ENCODE results near the gene FNDC3B. TPM values are rescaled to one million over a fixed set of nuclear protein-coding genes. Genes with fewer than 3 reads are reported as not detected.
"Not testable (repeated sequence)": the region's sequence is repeated elsewhere in the genome, so short reads cannot be mapped to it uniquely, and the experiment has no call there.

FNDC3B gene
- total and polyA plus RNA-seq, 9 donors, result 22.1 to 198 (median 108) TPM

- no peaks in the 10 kb centered on the region for H3K36me3 ChIP-seq
These were observed 213.8 kb downstream of the FNDC3B start for GRCh38 chr3:172253200-172253599.

GRCh38 chr3:172254542-172254941, 215.2 kb downstream of the FNDC3B start:
- no peaks in the 10 kb centered on the region for H3K27me3 ChIP-seq
- TF ChIP-seq CTCF (IDR thresholded peaks at IDR 0.05) (no peak), POLR2A (IDR thresholded peaks at IDR 0.05) (no peak), EP300 (IDR thresholded peaks at IDR 0.05) (no peak)
- no peaks in the 10 kb centered on the region for H3K36me3 ChIP-seq
- DNase-seq, result no peak
- H3K9me3 ChIP-seq, result no peaks in the 10 kb centered on the region
- peaks cover 18% of the 10 kb centered on the region for H3K4me1 ChIP-seq (ENCODE audit: insufficient read depth)
- intact Hi-C loops (cut with DNase I), result no loop called here
- H3K4me3 ChIP-seq, result no peak overlapping the region
- 94 to 100% (median 98%) methylated on average over 1 of the region's 1 CpG for WGBS, 3 donors
- H3K27ac ChIP-seq, result no peak overlapping the region

More at GRCh38 chr3:172253200-172253599, 213.8 kb downstream of the FNDC3B start:
- Histone ChIP-seq H3K4me3 (no peak overlapping the region), H3K27me3 (no peaks in the 10 kb centered on the region), H3K9me3 (no peaks in the 10 kb centered on the region), H3K4me1 (ENCODE audit: insufficient read depth) (peaks cover 16% of the 10 kb centered on the region), H3K27ac (no peak overlapping the region)
- 53 to 67% (median 63%) methylated on average over 5 of the region's 5 CpGs for WGBS, 3 donors
- intact Hi-C loops (cut with DNase I), result no loop called here
- DNase-seq, result no peak
- TF ChIP-seq CTCF (IDR thresholded peaks at IDR 0.05) (no peak), POLR2A (IDR thresholded peaks at IDR 0.05) (no peak), EP300 (IDR thresholded peaks at IDR 0.05) (no peak)

- H3K9me3 ChIP-seq, H3K36me3 ChIP-seq, H3K27me3 ChIP-seq, H3K4me3 ChIP-seq: not testable (repeated sequence)
- DNase-seq, result peak in 1 of 5 donors; percentile 29
- 88 to 91% (median 89%) methylated on average over 10 of the region's 10 CpGs for WGBS, 3 donors
- intact Hi-C loops (cut with DNase I), result loop anchor here in 1 of 4 donors (5.0 kb wide), 1 partner anchor 1898 kb away; the partner anchor contains the start of gene SKIL
- Histone ChIP-seq H3K27ac (peak overlapping the region; percentile 56 to 82), H3K4me1 (ENCODE audit: insufficient read depth) (peaks cover 20% of the 10 kb centered on the region)
These were observed 215.9 kb downstream of the FNDC3B start for GRCh38 chr3:172255321-172255720.

- H3K36me3 ChIP-seq, result no peaks in the 10 kb centered on the region
- WGBS, 3 donors, result 44 to 53% (median 44%) methylated on average over 2 of the region's 2 CpGs
- intact Hi-C loops (cut with DNase I), result loop anchor here in 1 of 4 donors (5.0 kb wide), 1 partner anchor 1899 kb away; the partner anchor contains the start of gene SKIL
- DNase-seq, result peak; percentile 50 to 80 (median 60)
- H3K4me3 ChIP-seq, result no peak overlapping the region
- H3K27ac ChIP-seq, result peak overlapping the region; percentile 56 to 82
- no peaks in the 10 kb centered on the region for H3K27me3 ChIP-seq
- TF ChIP-seq EP300 (IDR thresholded peaks at IDR 0.05) (no peak), CTCF (IDR thresholded peaks at IDR 0.05) (no peak), POLR2A (IDR thresholded peaks at IDR 0.05) (no peak)
- H3K9me3 ChIP-seq, result no peaks in the 10 kb centered on the region
- peaks cover 28% of the 10 kb centered on the region for H3K4me1 ChIP-seq (ENCODE audit: insufficient read depth)
These were observed 216.8 kb downstream of the FNDC3B start for GRCh38 chr3:172256101-172256734.
